Measurements from ENCODE around the gene SASH1. TPM values are rescaled to one million over a fixed set of nuclear protein-coding genes. Genes with fewer than 3 reads are reported as not detected.

Gene SASH1
- total and polyA plus RNA-seq, 9 of the 15 experiments (the other 6 are each of a cell fraction or from before 2014, with no cell fraction given), result 0.35 to 3.5 (median 1.6) TPM

DNA sequence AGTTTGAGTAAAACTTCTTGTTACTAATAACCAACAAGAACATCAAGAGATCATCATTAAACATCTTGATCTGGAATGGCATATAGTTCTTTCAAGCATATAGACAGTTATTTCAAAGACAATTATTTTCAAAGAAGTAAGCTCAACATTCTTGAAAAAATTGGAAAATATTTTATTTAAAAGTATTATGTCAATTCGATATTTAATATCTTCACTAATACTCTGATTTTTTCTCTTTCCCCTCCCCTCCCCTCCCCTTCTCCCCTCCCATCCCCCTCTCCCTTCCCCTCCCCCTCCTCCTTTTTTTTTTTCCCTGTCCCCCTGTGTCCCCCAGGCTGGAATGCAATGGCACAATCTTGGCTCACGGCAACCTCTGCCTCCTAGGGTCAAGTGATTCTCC lies 82.8 kb downstream of the SASH1 start:
- no peak overlapping the region for H3K9ac ChIP-seq (ENCODE audit: insufficient read depth in 1 of 2, low read depth in 2 of 2, low read length in 2 of 2)
- ChIA-PET POLR2A (no interaction called here), CTCF (ENCODE audit: low intra/inter-chr PET ratio) (interaction anchor here (0.6 kb wide), 1 partner anchor 99 kb away, joined by 4 read pairs; no protein-coding TSS in a partner anchor)
- H3K4me2 ChIP-seq (ENCODE audit: insufficient read depth, low read length), result no peak overlapping the region
- no peak overlapping the region for H2AFZ ChIP-seq (ENCODE audit: low read depth, low read length)
- FAIRE-seq, result no peak
- H3K4me1 ChIP-seq (replicated peaks in 1 of 2; ENCODE audit: control insufficient read depth in 2 of 2, insufficient read depth in 2 of 2, low read length in 2 of 2), result no peaks in the 10 kb centered on the region
- H3K9me3 ChIP-seq (replicated peaks; ENCODE audit: control insufficient read depth, insufficient read depth, low read depth, low read length), result no peaks in the 10 kb centered on the region
- no peak for ATAC-seq
- 0 out of 2 replicates have a peak, but pooled peaks cover 7% of the 10 kb centered on the region for H4K20me1 ChIP-seq (replicated peaks; ENCODE audit: control insufficient read depth, insufficient read depth, low read length)
- no peak for DNase-seq (ENCODE audit: extremely low read depth in 1 of 4, low spot score in 3 of 4)
- intact Hi-C loops (cut with micrococcal nuclease) (no loop called here), in situ Hi-C loops (cut with MboI) (no loop called here)
- H3K9me1 ChIP-seq (ENCODE audit: control insufficient read depth, insufficient read depth, low read length), result no peaks in the 10 kb centered on the region
- no peak overlapping the region for H3K27ac ChIP-seq (ENCODE audit: extremely low read depth, low read depth, low read length)
- no peak overlapping the region for H3K4me3 ChIP-seq
- H3K79me2 ChIP-seq (ENCODE audit: control insufficient read depth, insufficient read depth, low read length), result no peaks in the 10 kb centered on the region
- peaks cover 10 to 26% of the 10 kb centered on the region in 2 experiments; a peak in 3 of 5 replicates for H3K27me3 ChIP-seq (ENCODE audit: control insufficient read depth in 2 of 2, insufficient read depth in 2 of 2, low read length in 2 of 2)
- TF ChIP-seq PCBP2 (IDR thresholded peaks at IDR 0.05; ENCODE audit: low read depth, low read length, poor library complexity, severe bottlenecking) (peak; percentile 23), PCBP1 (IDR thresholded peaks at IDR 0.05; ENCODE audit: low read depth, low read length, poor library complexity, severe bottlenecking) (peak; percentile 91), PURB (CRISPR knock-in tag; IDR thresholded peaks at IDR 0.05; ENCODE audit: low read depth) (no peak), HNRNPK (IDR thresholded peaks at IDR 0.05; ENCODE audit: low read depth, low read length, poor library complexity, severe bottlenecking) (peak; percentile 86)
- 6% methylated on average over 2 of the region's 2 CpGs for WGBS (ENCODE audit: insufficient coverage, low coverage, missing lambda C conversion rate)
- H3K36me3 ChIP-seq (ENCODE audit: control insufficient read depth, insufficient read depth, low read length), result no peaks in the 10 kb centered on the region
- BruUV-seq (replicated peaks), result no TSS peak

- no peaks in the 10 kb centered on the region for H3K36me3 ChIP-seq (ENCODE audit: control insufficient read depth, insufficient read depth, low read length)
- H3K27me3 ChIP-seq (ENCODE audit: control insufficient read depth in 2 of 2, insufficient read depth in 2 of 2, low read length in 2 of 2), result peaks cover 12 to 36% of the 10 kb centered on the region in 2 experiments; a peak in 3 of 5 replicates
- H3K9ac ChIP-seq (ENCODE audit: insufficient read depth in 1 of 2, low read depth in 2 of 2, low read length in 2 of 2), result no peak overlapping the region
- intact Hi-C loops (cut with micrococcal nuclease) (no loop called here), in situ Hi-C loops (cut with MboI) (no loop called here)
- no peaks in the 10 kb centered on the region for H3K9me3 ChIP-seq (replicated peaks; ENCODE audit: control insufficient read depth, insufficient read depth, low read depth, low read length)
- no peak for DNase-seq (ENCODE audit: extremely low read depth in 1 of 4, low spot score in 3 of 4)
- no peaks in the 10 kb centered on the region for H3K4me1 ChIP-seq (replicated peaks in 1 of 2; ENCODE audit: control insufficient read depth in 2 of 2, insufficient read depth in 2 of 2, low read length in 2 of 2)
- no TSS peak for BruUV-seq (replicated peaks)
- no peak overlapping the region for H3K27ac ChIP-seq (ENCODE audit: extremely low read depth, low read depth, low read length)
- no peak for ATAC-seq
- POLR2A ChIA-PET, result no interaction called here
- H3K79me2 ChIP-seq (ENCODE audit: control insufficient read depth, insufficient read depth, low read length), result no peaks in the 10 kb centered on the region
- CTCF ChIA-PET (ENCODE audit: low intra/inter-chr PET ratio), result no interaction called here
- FAIRE-seq, result no peak
- H4K20me1 ChIP-seq (replicated peaks; ENCODE audit: control insufficient read depth, insufficient read depth, low read length), result 0 out of 2 replicates have a peak, but pooled peaks cover 7% of the 10 kb centered on the region
- no peak overlapping the region for H3K4me3 ChIP-seq
- 0% methylated on average over 9 of the region's 9 CpGs for WGBS (ENCODE audit: insufficient coverage, low coverage, missing lambda C conversion rate)
- no peaks in the 10 kb centered on the region for H3K9me1 ChIP-seq (ENCODE audit: control insufficient read depth, insufficient read depth, low read length)
- no peak overlapping the region for H3K4me2 ChIP-seq (ENCODE audit: insufficient read depth, low read length)
- no peak overlapping the region for H2AFZ ChIP-seq (ENCODE audit: low read depth, low read length)
- no peak for TF ChIP-seq MYC (IDR thresholded peaks at IDR 0.05; ENCODE audit: low read depth, low read length)
- no peak for TF ChIP-seq MYC (CRISPR knock-in tag; IDR thresholded peaks at IDR 0.05; ENCODE audit: borderline replicate concordance, low read depth)
Observed at GRCh38 chr6:148426317-148426977, 83.8 kb downstream of the SASH1 start.
